Measurements from ENCODE around the gene PLPP7.

PLPP7 gene

GRCh38 chr9:131290036-131290766 is 678 bp downstream of the PLPP7 start:
- in situ Hi-C loops (cut with MboI; ENCODE audit: low pct_unique_long_range_greater_than_20kb, low sequenced_read_pairs, unreplicated experiment): no loop called here
- DNase-seq (ENCODE audit: low spot score): no peak
- TF ChIP-seq, protein P1, sequence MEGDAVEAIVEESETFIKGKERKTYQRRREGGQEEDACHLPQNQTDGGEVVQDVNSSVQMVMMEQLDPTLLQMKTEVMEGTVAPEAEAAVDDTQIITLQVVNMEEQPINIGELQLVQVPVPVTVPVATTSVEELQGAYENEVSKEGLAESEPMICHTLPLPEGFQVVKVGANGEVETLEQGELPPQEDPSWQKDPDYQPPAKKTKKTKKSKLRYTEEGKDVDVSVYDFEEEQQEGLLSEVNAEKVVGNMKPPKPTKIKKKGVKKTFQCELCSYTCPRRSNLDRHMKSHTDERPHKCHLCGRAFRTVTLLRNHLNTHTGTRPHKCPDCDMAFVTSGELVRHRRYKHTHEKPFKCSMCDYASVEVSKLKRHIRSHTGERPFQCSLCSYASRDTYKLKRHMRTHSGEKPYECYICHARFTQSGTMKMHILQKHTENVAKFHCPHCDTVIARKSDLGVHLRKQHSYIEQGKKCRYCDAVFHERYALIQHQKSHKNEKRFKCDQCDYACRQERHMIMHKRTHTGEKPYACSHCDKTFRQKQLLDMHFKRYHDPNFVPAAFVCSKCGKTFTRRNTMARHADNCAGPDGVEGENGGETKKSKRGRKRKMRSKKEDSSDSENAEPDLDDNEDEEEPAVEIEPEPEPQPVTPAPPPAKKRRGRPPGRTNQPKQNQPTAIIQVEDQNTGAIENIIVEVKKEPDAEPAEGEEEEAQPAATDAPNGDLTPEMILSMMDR (IDR thresholded peaks at IDR 0.05; ENCODE audit: extremely low read depth, insufficient read depth, missing control alignments): no peak

GRCh38 chr9:131290767-131291370 is 1.3 kb downstream of the PLPP7 start:
- DNase-seq (ENCODE audit: low spot score): no peak
- in situ Hi-C loops (cut with MboI; ENCODE audit: low pct_unique_long_range_greater_than_20kb, low sequenced_read_pairs, unreplicated experiment): no loop called here
- TF ChIP-seq, protein P1 (IDR thresholded peaks at IDR 0.05; ENCODE audit: extremely low read depth, insufficient read depth, missing control alignments): no peak

GRCh38 chr9:131291795-131292315 is 2.3 kb downstream of the PLPP7 start:
- no peak for DNase-seq (ENCODE audit: low spot score)
- TF ChIP-seq, protein P1 (IDR thresholded peaks at IDR 0.05; ENCODE audit: extremely low read depth, insufficient read depth, missing control alignments): no peak
- in situ Hi-C loops (cut with MboI; ENCODE audit: low pct_unique_long_range_greater_than_20kb, low sequenced_read_pairs, unreplicated experiment): no loop called here

GRCh38 chr9:131292937-131293336 is 3.4 kb downstream of the PLPP7 start:
- in situ Hi-C loops (cut with MboI; ENCODE audit: low pct_unique_long_range_greater_than_20kb, low sequenced_read_pairs, unreplicated experiment): no loop called here
- DNase-seq (ENCODE audit: low spot score): no peak
- TF ChIP-seq, protein P1 (IDR thresholded peaks at IDR 0.05; ENCODE audit: extremely low read depth, insufficient read depth, missing control alignments): no peak

DNA sequence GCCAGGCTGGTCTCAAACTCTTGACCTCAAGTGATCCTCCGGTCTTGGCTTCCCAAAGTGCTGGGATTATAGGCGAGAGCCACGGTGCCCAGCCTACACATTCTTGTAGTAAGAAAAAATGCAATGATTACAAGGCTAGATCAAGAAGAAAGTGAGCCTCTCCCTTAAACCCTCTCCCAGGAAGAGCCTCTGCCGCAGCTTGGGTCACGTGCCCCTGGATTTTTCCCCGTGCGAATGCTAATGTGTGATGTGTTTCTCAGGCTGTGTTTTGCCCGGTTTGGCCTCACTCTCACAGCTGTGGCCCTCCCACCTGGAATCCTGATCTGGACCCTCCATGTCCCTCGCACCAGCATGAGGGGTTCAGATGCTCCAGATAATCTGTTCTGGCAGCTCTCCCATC is 6.9 kb downstream of the PLPP7 start:
- in situ Hi-C loops (cut with MboI; ENCODE audit: low pct_unique_long_range_greater_than_20kb, low sequenced_read_pairs, unreplicated experiment): no loop called here
- TF ChIP-seq, protein P1 (IDR thresholded peaks at IDR 0.05; ENCODE audit: extremely low read depth, insufficient read depth, missing control alignments): no peak

GRCh38 chr9:131296906-131297500 is 7.5 kb downstream of the PLPP7 start:
- DNase-seq (ENCODE audit: low spot score): no peak
- in situ Hi-C loops (cut with MboI; ENCODE audit: low pct_unique_long_range_greater_than_20kb, low sequenced_read_pairs, unreplicated experiment): no loop called here
- TF ChIP-seq, protein P1 (IDR thresholded peaks at IDR 0.05; ENCODE audit: extremely low read depth, insufficient read depth, missing control alignments): no peak

More for the DNA sequence above, 6.9 kb downstream of the PLPP7 start:
- no peak for DNase-seq (ENCODE audit: low spot score)

All from GM13977 (cell line).